H1 (cell line): ENCODE results near the gene ATPAF1. TPM values are rescaled to one million over a fixed set of nuclear protein-coding genes. Genes with fewer than 3 reads are reported as not detected.

ENCODE experiments used
- CTBP2 ChIP-seq: IDR thresholded peaks from 2 replicates; pipeline ENCODE4 v1.7.0; 2011; ENCODE audit warnings: borderline replicate concordance, mild to moderate bottlenecking, moderate library complexity, mixed read lengths, low read length; ENCODE audit not compliant: insufficient read depth, insufficient read length
- CTCF ChIP-seq, 3 experiments: IDR thresholded peaks; 1 replicate in 2 of 3; 2 replicates in 1 of 3; pipeline versions ENCODE4 v1.5.1 to v1.6.1; 2011; ENCODE audit warnings: low read length in 3 of 3, mild to moderate bottlenecking in 3 of 3, inconsistent platforms in 2 of 3, low read depth in 1 of 3, moderate library complexity in 1 of 3; ENCODE audit not compliant: insufficient read depth in 1 of 3; ENCODE audit errors: control extremely low read depth in 1 of 3
- KDM4A ChIP-seq: IDR thresholded peaks from one replicate; pipeline ENCODE4 v1.7.1; 2012; ENCODE audit warnings: low read depth, mild to moderate bottlenecking, moderate library complexity, low read length, inconsistent platforms; ENCODE audit not compliant: severe bottlenecking
- SP4 ChIP-seq: IDR thresholded peaks from 2 replicates; pipeline ENCODE4 v1.6.1; 2012; ENCODE audit warnings: low read length, inconsistent platforms
- SRF ChIP-seq: IDR thresholded peaks from 2 replicates; pipeline ENCODE4 v1.6.1; 2011; ENCODE audit warnings: mild to moderate bottlenecking, low read depth, low read length, moderate library complexity
- SUZ12 ChIP-seq: fragments of 200-600 bp; sonication (generic); IDR thresholded peaks from 2 replicates; pipeline ENCODE4 v1.6.1; 2012; ENCODE audit warnings: mild to moderate bottlenecking, inconsistent platforms, low read length, moderate library complexity, mixed read lengths
- polyA plus RNA-seq, 7 experiments: library from polyadenylated mRNA; depleted of rRNA in 3 of 7; stranded (reverse) in 5 of 7; unstranded in 2 of 7; fragments of >200 nt in 5 of 7; fragments of 200-250 nt in 2 of 7; gene quantifications; 1 replicate in 5 of 7; 2 replicates in 1 of 7; 4 replicates in 1 of 7; pipeline versions ENCODE4 v1.2.1 to v1.2.3, GENCODE V29; 2011 to 2013; ENCODE audit warnings: missing spikeins in 2 of 7, mixed read lengths in 2 of 7
- total RNA-seq: library from RNA; stranded (reverse); fragmentation: NEBNext Ultra II Directional; extraction: Animal tissue kit (Norgen Biotek cat#: 25700); gene quantifications from 2 replicates; pipeline ENCODE4 v1.2.1, GENCODE V29; 2021
- TF ChIP-seq, protein P1 (sequence below): fragments of 300-600 bp; sonication (generic); IDR thresholded peaks from 2 replicates; pipeline ENCODE4 v1.7.1; 2012; ENCODE audit warnings: low read length, moderate library complexity, mild to moderate bottlenecking, inconsistent platforms; ENCODE audit not compliant: insufficient replicate concordance

The ATPAF1 gene
- total and polyA plus RNA-seq, 2 of the 8 experiments (the other 6 are each of a cell fraction or from before 2014, with no cell fraction given), result 46.7 to 55.9 TPM

DNA sequence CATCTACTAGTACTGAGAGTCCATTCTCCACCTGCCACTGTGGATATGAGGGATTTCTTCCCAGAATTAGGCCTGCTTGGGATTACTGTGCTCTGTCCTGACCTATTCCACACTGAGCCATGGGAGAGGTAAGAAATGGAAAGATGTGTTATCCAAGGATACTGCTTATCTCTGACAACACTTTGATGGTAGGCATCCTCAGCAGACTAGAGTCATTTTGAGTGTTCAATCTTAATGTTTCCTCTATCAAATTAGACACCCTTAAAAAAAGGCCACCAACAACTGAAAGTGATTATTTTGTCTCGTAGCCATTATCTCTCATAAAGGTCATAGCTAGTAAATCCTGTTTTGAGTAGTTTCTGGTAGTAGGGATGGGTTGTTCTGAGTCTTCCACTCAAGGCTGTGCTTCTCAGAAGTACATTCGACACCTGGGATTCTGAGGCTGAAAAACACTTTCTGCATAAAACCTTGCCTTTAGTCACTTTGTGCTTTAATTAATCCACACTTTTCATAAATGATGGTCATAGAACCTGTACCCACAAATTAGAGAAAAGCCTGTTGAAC, 8.8 kb downstream of the ATPAF1 start (continued):
- TF ChIP-seq, protein P1, sequence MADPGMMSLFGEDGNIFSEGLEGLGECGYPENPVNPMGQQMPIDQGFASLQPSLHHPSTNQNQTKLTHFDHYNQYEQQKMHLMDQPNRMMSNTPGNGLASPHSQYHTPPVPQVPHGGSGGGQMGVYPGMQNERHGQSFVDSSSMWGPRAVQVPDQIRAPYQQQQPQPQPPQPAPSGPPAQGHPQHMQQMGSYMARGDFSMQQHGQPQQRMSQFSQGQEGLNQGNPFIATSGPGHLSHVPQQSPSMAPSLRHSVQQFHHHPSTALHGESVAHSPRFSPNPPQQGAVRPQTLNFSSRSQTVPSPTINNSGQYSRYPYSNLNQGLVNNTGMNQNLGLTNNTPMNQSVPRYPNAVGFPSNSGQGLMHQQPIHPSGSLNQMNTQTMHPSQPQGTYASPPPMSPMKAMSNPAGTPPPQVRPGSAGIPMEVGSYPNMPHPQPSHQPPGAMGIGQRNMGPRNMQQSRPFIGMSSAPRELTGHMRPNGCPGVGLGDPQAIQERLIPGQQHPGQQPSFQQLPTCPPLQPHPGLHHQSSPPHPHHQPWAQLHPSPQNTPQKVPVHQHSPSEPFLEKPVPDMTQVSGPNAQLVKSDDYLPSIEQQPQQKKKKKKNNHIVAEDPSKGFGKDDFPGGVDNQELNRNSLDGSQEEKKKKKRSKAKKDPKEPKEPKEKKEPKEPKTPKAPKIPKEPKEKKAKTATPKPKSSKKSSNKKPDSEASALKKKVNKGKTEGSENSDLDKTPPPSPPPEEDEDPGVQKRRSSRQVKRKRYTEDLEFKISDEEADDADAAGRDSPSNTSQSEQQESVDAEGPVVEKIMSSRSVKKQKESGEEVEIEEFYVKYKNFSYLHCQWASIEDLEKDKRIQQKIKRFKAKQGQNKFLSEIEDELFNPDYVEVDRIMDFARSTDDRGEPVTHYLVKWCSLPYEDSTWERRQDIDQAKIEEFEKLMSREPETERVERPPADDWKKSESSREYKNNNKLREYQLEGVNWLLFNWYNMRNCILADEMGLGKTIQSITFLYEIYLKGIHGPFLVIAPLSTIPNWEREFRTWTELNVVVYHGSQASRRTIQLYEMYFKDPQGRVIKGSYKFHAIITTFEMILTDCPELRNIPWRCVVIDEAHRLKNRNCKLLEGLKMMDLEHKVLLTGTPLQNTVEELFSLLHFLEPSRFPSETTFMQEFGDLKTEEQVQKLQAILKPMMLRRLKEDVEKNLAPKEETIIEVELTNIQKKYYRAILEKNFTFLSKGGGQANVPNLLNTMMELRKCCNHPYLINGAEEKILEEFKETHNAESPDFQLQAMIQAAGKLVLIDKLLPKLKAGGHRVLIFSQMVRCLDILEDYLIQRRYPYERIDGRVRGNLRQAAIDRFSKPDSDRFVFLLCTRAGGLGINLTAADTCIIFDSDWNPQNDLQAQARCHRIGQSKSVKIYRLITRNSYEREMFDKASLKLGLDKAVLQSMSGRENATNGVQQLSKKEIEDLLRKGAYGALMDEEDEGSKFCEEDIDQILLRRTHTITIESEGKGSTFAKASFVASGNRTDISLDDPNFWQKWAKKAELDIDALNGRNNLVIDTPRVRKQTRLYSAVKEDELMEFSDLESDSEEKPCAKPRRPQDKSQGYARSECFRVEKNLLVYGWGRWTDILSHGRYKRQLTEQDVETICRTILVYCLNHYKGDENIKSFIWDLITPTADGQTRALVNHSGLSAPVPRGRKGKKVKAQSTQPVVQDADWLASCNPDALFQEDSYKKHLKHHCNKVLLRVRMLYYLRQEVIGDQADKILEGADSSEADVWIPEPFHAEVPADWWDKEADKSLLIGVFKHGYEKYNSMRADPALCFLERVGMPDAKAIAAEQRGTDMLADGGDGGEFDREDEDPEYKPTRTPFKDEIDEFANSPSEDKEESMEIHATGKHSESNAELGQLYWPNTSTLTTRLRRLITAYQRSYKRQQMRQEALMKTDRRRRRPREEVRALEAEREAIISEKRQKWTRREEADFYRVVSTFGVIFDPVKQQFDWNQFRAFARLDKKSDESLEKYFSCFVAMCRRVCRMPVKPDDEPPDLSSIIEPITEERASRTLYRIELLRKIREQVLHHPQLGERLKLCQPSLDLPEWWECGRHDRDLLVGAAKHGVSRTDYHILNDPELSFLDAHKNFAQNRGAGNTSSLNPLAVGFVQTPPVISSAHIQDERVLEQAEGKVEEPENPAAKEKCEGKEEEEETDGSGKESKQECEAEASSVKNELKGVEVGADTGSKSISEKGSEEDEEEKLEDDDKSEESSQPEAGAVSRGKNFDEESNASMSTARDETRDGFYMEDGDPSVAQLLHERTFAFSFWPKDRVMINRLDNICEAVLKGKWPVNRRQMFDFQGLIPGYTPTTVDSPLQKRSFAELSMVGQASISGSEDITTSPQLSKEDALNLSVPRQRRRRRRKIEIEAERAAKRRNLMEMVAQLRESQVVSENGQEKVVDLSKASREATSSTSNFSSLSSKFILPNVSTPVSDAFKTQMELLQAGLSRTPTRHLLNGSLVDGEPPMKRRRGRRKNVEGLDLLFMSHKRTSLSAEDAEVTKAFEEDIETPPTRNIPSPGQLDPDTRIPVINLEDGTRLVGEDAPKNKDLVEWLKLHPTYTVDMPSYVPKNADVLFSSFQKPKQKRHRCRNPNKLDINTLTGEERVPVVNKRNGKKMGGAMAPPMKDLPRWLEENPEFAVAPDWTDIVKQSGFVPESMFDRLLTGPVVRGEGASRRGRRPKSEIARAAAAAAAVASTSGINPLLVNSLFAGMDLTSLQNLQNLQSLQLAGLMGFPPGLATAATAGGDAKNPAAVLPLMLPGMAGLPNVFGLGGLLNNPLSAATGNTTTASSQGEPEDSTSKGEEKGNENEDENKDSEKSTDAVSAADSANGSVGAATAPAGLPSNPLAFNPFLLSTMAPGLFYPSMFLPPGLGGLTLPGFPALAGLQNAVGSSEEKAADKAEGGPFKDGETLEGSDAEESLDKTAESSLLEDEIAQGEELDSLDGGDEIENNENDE, result no peak
- TF ChIP-seq KDM4A (no peak), SUZ12 (no peak), SRF (no peak), SP4 (no peak), CTBP2 (no peak), CTCF (IDR thresholded peaks at IDR 0.05; ENCODE audit: control extremely low read depth in 1 of 3, insufficient read depth in 1 of 3, low read depth in 1 of 3, low read length in 3 of 3) (no peak)
